Stimulated activated CD8-positive, alpha-beta memory T cell treated with anti-CD3 and anti-CD28 coated beads, Interleukin-4, amount 100 ng/mL, for 48 hours (primary cell): ENCODE results near the gene PFDN4.
"Not testable (repeated sequence)": the region's sequence is repeated elsewhere in the genome, so short reads cannot be mapped to it uniquely, and the experiment has no call there.

Source experiments
- DNase-seq: peaks from one replicate; pipeline ENCODE4 v3.0.0-alpha.2; 2020

Gene PFDN4

GRCh38 chr20:54203281-54203680 is 4.6 kb upstream of the PFDN4 start:
- no peak for DNase-seq

- DNase-seq, result no peak
Observed at GRCh38 chr20:54204063-54204462, 3.8 kb upstream of the PFDN4 start.

- DNase-seq, result no peak
Observed at GRCh38 chr20:54204481-54204880, 3.4 kb upstream of the PFDN4 start.

- no peak for DNase-seq
Observed at GRCh38 chr20:54205450-54205849, 2.4 kb upstream of the PFDN4 start.

GRCh38 chr20:54207053-54207742 is 689 bp upstream of the PFDN4 start:
- no peak for DNase-seq

GRCh38 chr20:54208548-54209176 is 775 bp downstream of the PFDN4 start:
- DNase-seq, result no peak

- DNase-seq, result no peak
Observed at GRCh38 chr20:54209216-54209813, 1.4 kb downstream of the PFDN4 start.

GRCh38 chr20:54212226-54212625 is 4.3 kb downstream of the PFDN4 start:
- no peak for DNase-seq

- no peak for DNase-seq
Observed at GRCh38 chr20:54212871-54213270, 5.0 kb downstream of the PFDN4 start.

- DNase-seq, result no peak
Observed at GRCh38 chr20:54214566-54214965, 6.7 kb downstream of the PFDN4 start.

GRCh38 chr20:54215157-54215789 is 7.4 kb downstream of the PFDN4 start:
- no peak for DNase-seq

GRCh38 chr20:54217762-54218161 is 9.9 kb downstream of the PFDN4 start:
- DNase-seq, result no peak

- DNase-seq, result no peak
Observed at GRCh38 chr20:54218470-54218869, 10.6 kb downstream of the PFDN4 start.

GRCh38 chr20:54219751-54220426 is 12.0 kb downstream of the PFDN4 start:
- DNase-seq, result no peak

- no peak for DNase-seq
Observed at GRCh38 chr20:54220722-54221121, 12.8 kb downstream of the PFDN4 start.

- no peak for DNase-seq
Observed at GRCh38 chr20:54221353-54221752, 13.5 kb downstream of the PFDN4 start.

GRCh38 chr20:54221996-54222890 is 14.4 kb downstream of the PFDN4 start:
- DNase-seq, result no peak

GRCh38 chr20:54223285-54223684 is 15.4 kb downstream of the PFDN4 start:
- no peak for DNase-seq

- no peak for DNase-seq
Observed at GRCh38 chr20:54223751-54224150, 15.9 kb downstream of the PFDN4 start.

GRCh38 chr20:54224642-54225041 is 16.8 kb downstream of the PFDN4 start:
- DNase-seq, result not testable (repeated sequence)

- DNase-seq, result no peak
Observed at GRCh38 chr20:54227241-54227640, 19.4 kb downstream of the PFDN4 start.

GRCh38 chr20:54227751-54228150 is 19.9 kb downstream of the PFDN4 start:
- DNase-seq, result no peak
